IPS DF 6.9 (cell line): ENCODE data around the gene FYCO1.

ENCODE experiments used
- DNase-seq: peaks from one replicate; pipeline ENCODE4 v3.0.0-alpha.2; 2013; ENCODE audit warnings: low read depth, low spot score
- H3K27ac ChIP-seq: one replicate; pipeline ENCODE4 v1.5.1; 2013; ENCODE audit warnings: low read length, control low read depth
- H3K27me3 ChIP-seq: 2 replicates; pipeline ENCODE4 v1.6.1; 2013; ENCODE audit warnings: mild to moderate bottlenecking, low read length; ENCODE audit not compliant: control insufficient read depth, insufficient read depth
- H3K36me3 ChIP-seq: 2 replicates; pipeline ENCODE4 v1.6.1; 2013; ENCODE audit warnings: low read length; ENCODE audit not compliant: control insufficient read depth, insufficient read depth
- H3K4me1 ChIP-seq: 2 replicates; pipeline ENCODE4 v1.6.1; 2013; ENCODE audit warnings: low read length; ENCODE audit not compliant: control insufficient read depth, insufficient read depth
- H3K4me3 ChIP-seq: 2 replicates; pipeline ENCODE4 v1.5.1; 2013; ENCODE audit warnings: mild to moderate bottlenecking, low read length
- H3K9me3 ChIP-seq: 2 replicates; pipeline ENCODE4 v1.6.1; 2013; ENCODE audit warnings: low read length, inconsistent platforms; ENCODE audit not compliant: control insufficient read depth, insufficient read depth
- WGBS: extraction: QIAGEN DNeasy Blood & Tissue Kit; methylation state at CpG from one replicate; pipeline ENCODE4 v1.1.7; 2013; ENCODE audit warnings: mixed read lengths, missing lambda C conversion rate; ENCODE audit not compliant: insufficient read length, insufficient coverage; 5-methylcytosine and 5-hydroxymethylcytosine counted together

Gene FYCO1

DNA sequence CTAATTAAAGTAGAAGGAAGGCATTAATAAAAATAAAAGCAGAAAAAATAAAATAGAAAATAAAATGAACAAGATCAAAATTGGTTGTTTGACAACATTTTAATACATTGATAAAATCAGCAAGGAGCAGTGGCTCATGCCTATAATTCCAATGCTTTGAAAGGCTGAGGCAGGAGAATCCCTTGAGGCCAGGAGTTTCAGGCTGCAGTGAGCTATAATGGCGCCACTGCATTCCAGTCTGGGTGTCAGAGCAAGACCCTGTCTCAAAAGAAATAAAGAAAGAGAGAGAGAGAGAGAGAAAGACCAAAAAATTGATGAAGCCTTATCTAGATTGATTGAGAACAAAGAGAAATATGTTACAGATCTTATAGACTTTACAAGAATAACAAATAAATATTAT is 29.5 kb upstream of the FYCO1 start:
- WGBS: no CpG with 5 or more reads among the region's 1 CpG
- DNase-seq: no peak
- Histone ChIP-seq H3K36me3 (no peaks in the 10 kb centered on the region; the same call in 1 of the 2 replicates), H3K9me3 (peaks cover 4% of the 10 kb centered on the region), H3K27me3 (no peaks in the 10 kb centered on the region), H3K27ac (no peak overlapping the region), H3K4me3 (no peak overlapping the region), H3K4me1 (no peaks in the 10 kb centered on the region)

DNA sequence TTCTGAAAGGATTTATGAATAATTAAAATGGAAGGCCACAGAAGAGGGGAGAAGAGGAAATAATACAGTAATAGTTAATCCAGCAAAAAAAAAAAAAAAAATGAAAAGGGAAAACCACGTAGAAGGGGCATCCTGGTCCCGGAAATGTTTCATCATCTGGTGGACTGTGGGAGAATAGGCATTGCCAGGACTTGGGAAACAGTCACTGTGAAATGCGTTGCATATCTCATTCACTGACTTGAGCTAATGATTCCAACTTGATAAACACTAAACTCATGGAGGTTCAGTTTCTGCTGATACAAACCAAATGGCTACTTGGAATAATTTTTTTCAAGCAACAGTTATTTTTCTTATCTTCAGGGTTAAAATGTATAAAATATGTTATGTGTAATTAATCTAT is 28.5 kb upstream of the FYCO1 start:
- no peak overlapping the region for H3K27ac ChIP-seq
- H3K36me3 ChIP-seq: no peaks in the 10 kb centered on the region; the same call in 1 of the 2 replicates
- no peaks in the 10 kb centered on the region for H3K4me1 ChIP-seq
- H3K9me3 ChIP-seq: peaks cover 4% of the 10 kb centered on the region
- H3K4me3 ChIP-seq: no peak overlapping the region
- H3K27me3 ChIP-seq: no peaks in the 10 kb centered on the region
- no CpG with 5 or more reads among the region's 3 CpGs for WGBS
- no peak for DNase-seq

DNA sequence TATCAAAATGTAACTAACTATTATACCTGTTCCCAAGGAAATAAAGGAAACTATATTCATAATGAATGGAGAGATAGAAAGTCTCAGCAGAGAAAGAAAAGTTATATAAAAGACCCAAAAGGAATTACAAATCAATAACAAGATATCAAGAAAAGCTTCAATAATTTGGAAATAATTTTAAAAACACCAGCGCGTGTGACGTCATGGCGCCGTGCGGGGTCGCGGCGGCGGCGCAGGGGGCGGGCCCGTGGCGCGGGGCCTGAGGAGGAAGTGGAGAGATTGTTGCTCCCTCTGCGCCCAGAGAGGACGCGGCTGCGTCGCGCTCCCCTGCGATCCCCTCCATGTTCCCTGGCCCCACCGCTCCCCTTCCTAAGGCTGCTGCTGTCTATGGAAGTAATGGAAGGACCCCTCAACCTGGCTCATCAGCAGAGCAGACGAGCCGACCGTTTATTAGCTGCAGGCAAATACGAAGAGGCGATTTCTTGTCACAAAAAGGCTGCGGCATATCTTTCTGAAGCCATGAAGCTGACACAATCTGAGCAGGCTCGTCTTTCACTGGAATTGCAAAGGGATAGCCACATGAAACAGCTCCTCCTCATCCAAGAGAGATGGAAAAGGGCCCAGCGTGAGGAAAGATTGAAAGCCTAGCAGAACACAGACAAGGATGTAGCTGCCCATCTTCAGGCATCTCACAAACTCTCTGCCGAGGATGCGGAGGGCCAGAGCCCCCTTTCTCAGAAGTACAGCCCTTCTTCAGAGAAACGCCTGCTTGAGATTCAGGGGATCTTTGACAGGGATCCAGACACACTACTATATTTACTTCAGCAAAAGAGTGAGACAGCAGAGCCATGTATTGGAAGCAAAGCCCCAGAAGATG is 27.5 kb upstream of the FYCO1 start:
- whole genome bisulfite sequencing: no CpG with 5 or more reads among the region's 34 CpGs
- H3K9me3 ChIP-seq: peaks cover 4% of the 10 kb centered on the region

DNA sequence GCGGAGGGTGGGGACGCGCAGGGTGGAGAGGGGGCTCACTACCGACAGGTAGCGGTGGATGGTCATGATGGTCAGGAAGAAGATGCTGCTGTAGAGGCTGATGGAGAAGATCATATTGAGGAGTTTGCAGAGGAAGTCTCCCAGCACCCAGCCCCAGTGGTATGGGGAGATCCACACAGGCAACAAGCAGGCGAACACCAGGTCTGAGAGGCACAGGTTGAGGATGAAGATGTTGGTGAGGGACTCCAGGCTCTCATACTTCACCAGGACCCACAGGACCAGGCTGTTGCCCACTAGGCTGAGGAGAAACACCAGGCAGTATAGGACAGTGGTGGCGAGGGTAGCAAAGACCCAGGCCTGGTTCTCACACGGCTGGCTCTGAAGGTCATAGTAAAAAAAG is 25.9 kb upstream of the FYCO1 start:
- H3K4me1 ChIP-seq: no peaks in the 10 kb centered on the region
- H3K27ac ChIP-seq: no peak overlapping the region
- H3K4me3 ChIP-seq: no peak overlapping the region
- WGBS: no CpG with 5 or more reads among the region's 8 CpGs
- no peaks in the 10 kb centered on the region for H3K27me3 ChIP-seq
- no peak for DNase-seq
- no peaks in the 10 kb centered on the region for H3K9me3 ChIP-seq
- no peaks in the 10 kb centered on the region; the same call in 1 of the 2 replicates for H3K36me3 ChIP-seq

More for the DNA sequence above, 27.5 kb upstream of the FYCO1 start:
- DNase-seq: no peak
- Histone ChIP-seq H3K27ac (no peak overlapping the region), H3K4me1 (no peaks in the 10 kb centered on the region), H3K27me3 (no peaks in the 10 kb centered on the region), H3K36me3 (no peaks in the 10 kb centered on the region; the same call in 1 of the 2 replicates), H3K4me3 (no peak overlapping the region)

DNA sequence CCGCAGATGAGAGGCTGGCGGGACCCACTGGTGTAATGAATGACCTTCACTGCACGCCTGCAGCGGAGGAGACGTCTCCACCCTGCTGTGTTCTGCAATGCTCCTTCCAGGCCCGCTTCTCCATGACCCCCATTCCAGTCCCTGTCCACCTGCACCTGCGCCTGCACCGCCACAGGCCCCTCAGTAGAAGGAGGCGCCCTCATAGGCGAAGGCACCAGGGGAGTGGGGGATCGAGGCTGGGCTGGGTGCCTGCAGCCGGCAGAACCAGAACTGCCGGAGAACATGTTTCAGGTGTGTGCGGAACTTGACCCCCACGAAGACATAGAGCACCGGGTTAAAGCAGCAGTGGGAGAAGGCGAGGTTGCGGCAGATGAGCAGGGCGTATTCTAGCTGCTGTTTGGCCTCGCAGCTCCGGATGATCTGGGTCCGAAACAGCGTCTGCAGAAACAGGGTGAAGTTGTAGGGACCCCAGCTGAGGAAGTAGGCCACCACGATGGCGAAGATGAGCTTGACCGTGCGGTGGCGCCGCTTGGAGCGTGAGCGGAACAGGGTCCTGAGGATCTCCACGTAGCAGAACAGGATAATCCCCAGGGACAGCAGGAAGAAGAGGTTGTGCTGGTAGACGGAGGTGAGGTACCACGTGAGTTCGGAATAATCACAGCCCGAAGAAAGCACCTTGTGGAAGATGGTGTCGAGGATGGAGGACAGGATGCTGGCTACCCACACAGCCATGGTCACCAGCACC is 25.3 kb upstream of the FYCO1 start:
- no peaks in the 10 kb centered on the region for H3K9me3 ChIP-seq
- H3K27ac ChIP-seq: no peak overlapping the region
- no peaks in the 10 kb centered on the region for H3K27me3 ChIP-seq
- WGBS: no CpG with 5 or more reads among the region's 37 CpGs
- no peak overlapping the region for H3K4me3 ChIP-seq
- no peak for DNase-seq
- no peaks in the 10 kb centered on the region; the same call in 1 of the 2 replicates for H3K36me3 ChIP-seq
- no peaks in the 10 kb centered on the region for H3K4me1 ChIP-seq

DNA sequence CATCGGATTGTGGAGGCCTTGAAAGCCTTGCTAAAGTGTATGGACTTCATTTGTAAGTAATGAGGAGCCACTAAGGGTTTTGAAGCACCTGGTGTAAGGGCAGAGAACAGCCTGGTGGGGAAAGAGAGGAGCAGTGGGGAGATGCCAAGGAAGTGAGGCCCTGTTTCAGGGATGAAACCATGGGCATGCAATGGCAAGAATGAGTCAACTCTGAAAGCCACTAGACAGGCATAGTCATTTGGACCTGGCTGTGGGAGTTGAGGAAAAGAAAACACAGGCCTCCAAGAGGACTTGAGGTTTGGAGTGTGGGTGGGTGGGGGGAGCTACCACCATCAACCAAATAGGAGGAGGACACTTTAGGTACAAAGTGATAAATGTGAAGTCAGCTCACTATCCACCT is 24.1 kb upstream of the FYCO1 start:
- no peaks in the 10 kb centered on the region for H3K4me1 ChIP-seq
- no peak for DNase-seq
- no peaks in the 10 kb centered on the region for H3K9me3 ChIP-seq
- no peak overlapping the region for H3K27ac ChIP-seq
- H3K36me3 ChIP-seq: no peaks in the 10 kb centered on the region; the same call in 1 of the 2 replicates
- no CpG with 5 or more reads among the region's 1 CpG for WGBS
- no peak overlapping the region for H3K4me3 ChIP-seq
- H3K27me3 ChIP-seq: no peaks in the 10 kb centered on the region

DNA sequence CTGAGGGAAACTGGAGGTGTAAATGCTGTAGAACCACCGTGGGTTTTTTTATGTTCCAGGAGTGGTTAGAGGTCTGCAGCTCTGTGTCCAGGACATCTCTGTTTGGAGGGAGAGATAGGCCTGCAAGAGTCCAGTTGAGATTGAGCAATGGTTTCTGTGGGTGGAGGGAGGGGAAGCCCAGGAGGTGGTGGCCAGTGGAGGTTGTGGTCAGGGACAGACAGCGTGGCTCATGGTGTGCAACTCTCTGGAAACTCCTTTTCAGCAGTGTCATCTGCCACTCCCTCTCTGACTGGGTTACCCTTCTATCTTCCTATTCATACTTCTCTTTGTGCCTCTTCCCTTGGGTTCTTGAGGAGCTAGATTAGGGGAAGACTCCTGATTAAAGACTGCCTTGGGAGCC is 22.1 kb upstream of the FYCO1 start:
- no peaks in the 10 kb centered on the region for H3K27me3 ChIP-seq
- no peaks in the 10 kb centered on the region for H3K9me3 ChIP-seq
- no peaks in the 10 kb centered on the region for H3K4me1 ChIP-seq
- H3K4me3 ChIP-seq: no peak overlapping the region
- no CpG with 5 or more reads among the region's 2 CpGs for WGBS
- DNase-seq: no peak
- no peaks in the 10 kb centered on the region for H3K36me3 ChIP-seq
- no peak overlapping the region for H3K27ac ChIP-seq

DNA sequence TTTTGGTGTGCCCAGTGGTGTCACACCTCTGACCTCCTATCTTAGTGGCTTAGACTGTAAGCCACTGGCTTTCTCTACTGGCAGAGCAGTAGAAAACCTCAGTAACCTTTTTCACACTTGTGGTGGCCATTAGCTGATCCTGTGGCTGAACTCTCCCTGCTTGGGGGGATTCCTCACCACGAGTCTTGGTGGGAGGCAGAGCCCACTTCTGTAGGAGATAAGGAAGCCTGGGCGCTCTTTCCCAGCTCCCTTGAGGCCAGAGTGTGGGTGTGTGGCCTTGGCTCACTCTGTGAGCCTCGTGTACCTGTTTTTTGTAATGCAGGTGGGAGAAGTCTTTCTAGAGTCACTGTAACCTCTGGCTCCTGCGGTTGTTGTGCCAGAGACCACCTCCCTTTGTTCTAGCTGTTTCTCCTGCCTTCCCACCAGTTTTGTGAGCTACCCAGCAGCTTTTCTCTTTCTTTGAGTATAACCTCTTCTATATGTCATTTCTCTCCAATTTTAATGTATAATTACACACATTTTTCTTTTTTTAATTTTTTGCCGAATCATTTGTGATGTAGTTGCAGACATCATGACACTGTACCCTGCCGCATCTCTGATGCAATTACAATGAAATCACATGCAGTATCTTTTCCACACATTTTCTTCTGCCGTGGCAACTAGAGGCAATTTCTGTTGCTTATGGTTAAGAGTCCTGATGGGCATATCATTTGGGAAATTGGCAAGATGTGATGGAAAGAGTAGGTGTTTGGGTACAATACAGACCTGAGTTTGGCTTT is 17.9 kb upstream of the FYCO1 start:
- no CpG with 5 or more reads among the region's 7 CpGs for WGBS
- no peaks in the 10 kb centered on the region for H3K36me3 ChIP-seq
- H3K27ac ChIP-seq: no peak overlapping the region
- no peaks in the 10 kb centered on the region for H3K4me1 ChIP-seq
- DNase-seq: no peak
- H3K9me3 ChIP-seq: no peaks in the 10 kb centered on the region
- H3K27me3 ChIP-seq: no peaks in the 10 kb centered on the region
- no peak overlapping the region for H3K4me3 ChIP-seq

DNA sequence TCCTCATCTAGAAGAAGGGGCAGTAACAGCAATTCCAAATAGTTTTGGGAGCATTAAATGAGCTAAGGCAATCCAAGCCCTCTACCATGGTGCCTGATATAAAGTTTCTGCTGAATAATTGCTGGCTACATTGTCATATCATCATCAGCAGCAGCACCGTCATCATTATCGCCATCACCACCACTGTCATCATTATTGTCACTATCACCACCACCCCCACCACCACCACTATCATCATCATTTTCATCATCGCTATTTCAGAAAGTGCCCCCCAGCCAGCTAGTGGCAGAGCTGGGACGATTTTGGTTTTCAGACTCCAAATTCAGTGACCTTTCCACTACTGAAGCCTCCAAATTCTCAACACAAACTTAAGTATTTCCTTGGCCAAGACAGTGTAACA is 16.6 kb upstream of the FYCO1 start:
- WGBS: no CpG with 5 or more reads among the region's 4 CpGs
- H3K9me3 ChIP-seq: no peaks in the 10 kb centered on the region
- DNase-seq: no peak

DNA sequence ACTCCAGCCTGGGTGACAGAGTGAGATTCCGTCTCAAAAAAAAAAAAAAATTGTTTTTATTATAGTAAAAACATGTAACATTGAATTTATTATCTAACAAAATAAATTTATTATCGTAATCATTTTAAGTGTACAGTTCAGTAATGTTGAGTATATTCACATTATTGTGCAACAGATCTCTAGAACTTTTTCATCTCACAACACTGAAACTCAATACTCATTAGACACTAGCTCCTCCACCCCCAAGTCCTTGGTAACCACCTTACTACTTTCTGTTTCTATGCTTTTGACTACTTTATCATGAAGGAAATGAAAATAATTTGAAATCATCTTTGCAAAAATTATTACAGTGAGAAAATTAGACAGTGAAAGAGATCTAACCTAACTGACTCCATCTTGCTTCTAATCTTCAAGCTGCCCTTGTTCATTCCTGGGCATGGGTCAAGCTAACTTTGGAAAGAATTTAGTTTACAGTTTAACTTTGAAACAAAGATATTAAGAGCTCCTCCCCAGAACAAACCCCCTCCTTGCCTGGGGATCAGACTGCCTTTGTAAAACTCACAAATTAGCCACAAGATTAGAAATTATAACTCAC is 15.0 kb upstream of the FYCO1 start:
- no peak for DNase-seq
- H3K27me3 ChIP-seq: no peaks in the 10 kb centered on the region; the same call in 1 of the 2 replicates
- H3K4me1 ChIP-seq: 0 out of 2 replicates have a peak, but pooled peaks cover 3% of the 10 kb centered on the region
- no peaks in the 10 kb centered on the region for H3K9me3 ChIP-seq
- WGBS: no CpG with 5 or more reads among the region's 2 CpGs
- no peaks in the 10 kb centered on the region for H3K36me3 ChIP-seq
- no peak overlapping the region for H3K27ac ChIP-seq
- no peak overlapping the region for H3K4me3 ChIP-seq

More for the DNA sequence above, 16.6 kb upstream of the FYCO1 start:
- Histone ChIP-seq H3K4me3 (no peak overlapping the region), H3K27ac (no peak overlapping the region), H3K27me3 (no peaks in the 10 kb centered on the region), H3K36me3 (no peaks in the 10 kb centered on the region), H3K4me1 (no peaks in the 10 kb centered on the region)
